Activated CD4-positive, alpha-beta T cell treated with anti-CD3 and anti-CD28 coated beads for 4 hours (primary cell): Measurements from ENCODE around the gene JRKL.
"Not testable (repeated sequence)": the region's sequence is repeated elsewhere in the genome, so short reads cannot be mapped to it uniquely, and the experiment has no call there.

Source experiments
- DNase-seq, 2 donors: peaks; one replicate each; pipeline ENCODE4 v3.0.0-alpha.2; 2020

JRKL gene

GRCh38 chr11:96394773-96395172, 5.0 kb downstream of the JRKL start:
- DNase-seq: no peak

GRCh38 chr11:96396637-96397036, 6.8 kb downstream of the JRKL start:
- DNase-seq: no peak

- DNase-seq: no peak
Observed at GRCh38 chr11:96397863-96398262, 8.1 kb downstream of the JRKL start.

- no peak for DNase-seq
Observed at GRCh38 chr11:96400697-96401096, 10.9 kb downstream of the JRKL start.

GRCh38 chr11:96411412-96411811, 21.6 kb downstream of the JRKL start:
- DNase-seq: not testable (repeated sequence)

- no peak for DNase-seq
Observed at GRCh38 chr11:96412761-96413381, 23.1 kb downstream of the JRKL start.

- DNase-seq: no peak
Observed at GRCh38 chr11:96413408-96413807, 23.6 kb downstream of the JRKL start.

GRCh38 chr11:96424693-96425092, 34.9 kb downstream of the JRKL start:
- no peak for DNase-seq

GRCh38 chr11:96430668-96431067, 40.9 kb downstream of the JRKL start:
- no peak for DNase-seq

- not testable (repeated sequence) for DNase-seq
Observed at GRCh38 chr11:96432654-96433053, 42.8 kb downstream of the JRKL start.
